ENCODE results near the gene LARGE2. TPM values are rescaled to one million over a fixed set of nuclear protein-coding genes. Genes with fewer than 3 reads are reported as not detected.

LARGE2 gene
- total RNA-seq, 1 donor from 2014 or later, result 0.40 TPM

- no peak for DNase-seq (ENCODE audit: low read depth)
Observed at GRCh38 chr11:45929486-45930030, 7.1 kb downstream of the LARGE2 start.

GRCh38 chr11:45930031-45930794 lies 7.8 kb downstream of the LARGE2 start:
- DNase-seq (ENCODE audit: low read depth), result no peak

GRCh38 chr11:45930951-45931570 lies 8.6 kb downstream of the LARGE2 start:
- no peak for DNase-seq (ENCODE audit: low read depth)

- no peak for DNase-seq (ENCODE audit: low read depth)
Observed at GRCh38 chr11:45931739-45932138, 9.3 kb downstream of the LARGE2 start.

GRCh38 chr11:45932217-45932616 lies 9.8 kb downstream of the LARGE2 start:
- DNase-seq (ENCODE audit: low read depth), result no peak

- peak; percentile 25 for DNase-seq (ENCODE audit: low read depth)
Observed at GRCh38 chr11:45933131-45933831, 10.8 kb downstream of the LARGE2 start.

GRCh38 chr11:45933846-45934579 lies 11.6 kb downstream of the LARGE2 start:
- DNase-seq (ENCODE audit: low read depth), result no peak

- DNase-seq (ENCODE audit: low read depth), result no peak
Observed at GRCh38 chr11:45934580-45935318, 12.3 kb downstream of the LARGE2 start.

GRCh38 chr11:45935349-45936064 lies 13.1 kb downstream of the LARGE2 start:
- no peak for DNase-seq (ENCODE audit: low read depth)

GRCh38 chr11:45936511-45937054 lies 14.1 kb downstream of the LARGE2 start:
- DNase-seq (ENCODE audit: low read depth), result no peak

GRCh38 chr11:45937916-45938315 lies 15.5 kb downstream of the LARGE2 start:
- DNase-seq (ENCODE audit: low read depth), result no peak

GRCh38 chr11:45939836-45940235 lies 17.4 kb downstream of the LARGE2 start:
- peak; percentile 31 for DNase-seq (ENCODE audit: low read depth)

GRCh38 chr11:45941285-45941684 lies 18.8 kb downstream of the LARGE2 start:
- DNase-seq (ENCODE audit: low read depth), result no peak

- peak; percentile 83 for DNase-seq (ENCODE audit: low read depth)
Observed at GRCh38 chr11:45942381-45942780, 19.9 kb downstream of the LARGE2 start.

GRCh38 chr11:45945397-45945999 lies 23.0 kb downstream of the LARGE2 start:
- DNase-seq (ENCODE audit: low read depth), result no peak

- DNase-seq (ENCODE audit: low read depth), result no peak
Observed at GRCh38 chr11:45947885-45948284, 25.4 kb downstream of the LARGE2 start.

- peak; percentile 78 for DNase-seq (ENCODE audit: low read depth)
Observed at GRCh38 chr11:45948356-45948755, 25.9 kb downstream of the LARGE2 start.

GRCh38 chr11:45949992-45950407 lies 27.5 kb downstream of the LARGE2 start:
- peak; percentile 6 for DNase-seq (ENCODE audit: low read depth)

- DNase-seq (ENCODE audit: low read depth), result no peak
Observed at GRCh38 chr11:45959851-45960250, 37.4 kb downstream of the LARGE2 start.
